Stomach (tissue), 4 donors: ENCODE results near the gene PLCL2.

Experiments used
- CTCF ChIP-seq, 7 experiments: fragments of 450-650 bp in 4 of 7; fragments of 200-600 bp in 3 of 7; sonication (generic) in 3 of 7; IDR thresholded peaks; one replicate each; pipeline ENCODE4 v1.5.1; 2016 to 2019; ENCODE audit warnings: antibody characterized with exemption in 7 of 7, control low read depth in 2 of 7, mild to moderate bottlenecking in 1 of 7
- EP300 ChIP-seq: sonication (generic); formaldehyde crosslinking; IDR thresholded peaks from one replicate; pipeline ENCODE4 v1.6.1; 2017; ENCODE audit warnings: antibody characterized with exemption
- POLR2A ChIP-seq, 4 donors: fragments of 450-650 bp; IDR thresholded peaks; one replicate each; pipeline ENCODE4 v1.6.1; 2016; ENCODE audit warnings: antibody characterized with exemption in 4 of 4, control low read depth in 2 of 4, mild to moderate bottlenecking in 1 of 4, moderate library complexity in 1 of 4
- POLR2AphosphoS5 ChIP-seq, 3 donors: sonication (generic); formaldehyde crosslinking; IDR thresholded peaks; one replicate each; pipeline ENCODE4 v1.6.1; 2016; ENCODE audit warnings: antibody characterized with exemption in 3 of 3

GRCh38 chr3:17038141-17038540, 153.4 kb downstream of the PLCL2 start:
- TF ChIP-seq CTCF (IDR thresholded peaks at IDR 0.05) (no peak), EP300 (no peak), POLR2AphosphoS5 (IDR thresholded peaks at IDR 0.05) (no peak), POLR2A (IDR thresholded peaks at IDR 0.05) (no peak)
